Mesendoderm (in vitro differentiated cells): ENCODE data around the gene IFNLR1.

Experiments used
- DNase-seq: peaks from one replicate; pipeline ENCODE4 v3.0.0; 2013
- H2AK5ac ChIP-seq: 2 replicates; pipeline ENCODE4 v1.6.1; 2013; ENCODE audit warnings: low read length, inconsistent platforms
- H2BK120ac ChIP-seq: 2 replicates; pipeline ENCODE4 v1.6.1; 2013; ENCODE audit warnings: low read depth, mild to moderate bottlenecking, low read length, moderate library complexity, mixed read lengths
- H2BK15ac ChIP-seq: replicated peaks from 2 replicates; pipeline ENCODE4 v1.6.1; 2013; ENCODE audit warnings: low read depth, mild to moderate bottlenecking, moderate library complexity
- H2BK5ac ChIP-seq: 2 replicates; pipeline ENCODE4 v1.6.1; 2013; ENCODE audit warnings: low read length, inconsistent platforms
- H3K18ac ChIP-seq: 2 replicates; pipeline ENCODE4 v1.6.1; 2013; ENCODE audit warnings: mild to moderate bottlenecking, low read length, mixed read lengths
- H3K23ac ChIP-seq: one replicate; pipeline ENCODE4 v1.6.1; 2013; ENCODE audit warnings: low read length
- H3K27ac ChIP-seq: 2 replicates; pipeline ENCODE4 v1.5.1; 2013; ENCODE audit warnings: low read depth, mild to moderate bottlenecking, inconsistent platforms, low read length, moderate library complexity
- H3K27me3 ChIP-seq: 2 replicates; pipeline ENCODE4 v1.6.1; 2013; ENCODE audit warnings: low read length, control low read depth, mild to moderate bottlenecking, inconsistent platforms; ENCODE audit not compliant: insufficient read depth, poor library complexity
- H3K36me3 ChIP-seq: 2 replicates; pipeline ENCODE4 v1.6.1; 2013; ENCODE audit warnings: low read length, inconsistent platforms; ENCODE audit not compliant: control insufficient read depth, insufficient read depth
- H3K4ac ChIP-seq: one replicate; pipeline ENCODE4 v1.6.1; 2013; ENCODE audit warnings: low read depth, mild to moderate bottlenecking, low read length, moderate library complexity
- H3K4me1 ChIP-seq: 2 replicates; pipeline ENCODE4 v1.6.1; 2013; ENCODE audit warnings: low read depth, low read length, inconsistent platforms; ENCODE audit not compliant: control insufficient read depth
- H3K4me2 ChIP-seq: 2 replicates; pipeline ENCODE4 v1.6.1; 2013; ENCODE audit warnings: low read length
- H3K4me3 ChIP-seq: 2 replicates; pipeline ENCODE4 v1.5.1; 2013; ENCODE audit warnings: mild to moderate bottlenecking, low read length
- H3K56ac ChIP-seq: one replicate; pipeline ENCODE4 v1.6.1; 2013; ENCODE audit warnings: low read length
- H3K79me1 ChIP-seq: 2 replicates; pipeline ENCODE4 v1.6.1; 2013; ENCODE audit warnings: low read length, inconsistent platforms
- H3K79me2 ChIP-seq: 2 replicates; pipeline ENCODE4 v1.6.1; 2013; ENCODE audit warnings: mild to moderate bottlenecking, low read length; ENCODE audit not compliant: control insufficient read depth, insufficient read depth
- H3K9ac ChIP-seq: 2 replicates; pipeline ENCODE4 v1.6.1; 2013; ENCODE audit warnings: low read length, inconsistent platforms
- H4K5ac ChIP-seq: one replicate; pipeline ENCODE4 v1.6.1; 2013; ENCODE audit warnings: low read length
- H4K8ac ChIP-seq: one replicate; pipeline ENCODE4 v1.6.1; 2013; ENCODE audit warnings: low read depth, mild to moderate bottlenecking, control low read depth, low read length, moderate library complexity
- WGBS: extraction: QIAGEN DNeasy Blood & Tissue Kit; methylation state at CpG from one replicate; pipeline ENCODE4 v1.1.7; 2013; ENCODE audit warnings: low lambda C conversion rate, missing lambda C conversion rate; ENCODE audit not compliant: insufficient coverage; ENCODE audit errors: extremely low coverage; 5-methylcytosine and 5-hydroxymethylcytosine counted together

The IFNLR1 gene

GRCh38 chr1:24164004-24164403 lies 23.1 kb downstream of the IFNLR1 start:
- Histone ChIP-seq H2AK5ac (no peak overlapping the region), H3K18ac (no peak overlapping the region), H2BK120ac (no peak overlapping the region), H3K4me3 (no peak overlapping the region), H3K27me3 (no peaks in the 10 kb centered on the region), H4K5ac (no peak overlapping the region), H3K36me3 (no peaks in the 10 kb centered on the region), H3K9ac (no peak overlapping the region), H4K8ac (no peak overlapping the region), H3K23ac (no peak overlapping the region), H2BK5ac (no peak overlapping the region), H3K79me2 (no peaks in the 10 kb centered on the region), H3K27ac (no peak overlapping the region), H3K4me2 (no peak overlapping the region), H2BK15ac (no peak overlapping the region), H3K4me1 (no peaks in the 10 kb centered on the region), H3K4ac (no peak overlapping the region), H3K56ac (no peak overlapping the region), H3K79me1 (no peaks in the 10 kb centered on the region)
- no peak for DNase-seq
- WGBS, result no CpG with 5 or more reads among the region's 3 CpGs

- Histone ChIP-seq H3K36me3 (no peaks in the 10 kb centered on the region), H3K4me1 (no peaks in the 10 kb centered on the region), H2BK15ac (no peak overlapping the region), H4K8ac (no peak overlapping the region), H3K27me3 (no peaks in the 10 kb centered on the region), H3K23ac (no peak overlapping the region), H3K79me1 (no peaks in the 10 kb centered on the region), H3K79me2 (no peaks in the 10 kb centered on the region), H2AK5ac (no peak overlapping the region), H3K4ac (no peak overlapping the region), H3K4me2 (no peak overlapping the region), H4K5ac (no peak overlapping the region), H3K18ac (no peak overlapping the region), H3K27ac (no peak overlapping the region), H2BK5ac (no peak overlapping the region), H3K4me3 (no peak overlapping the region), H3K9ac (no peak overlapping the region), H3K56ac (no peak overlapping the region), H2BK120ac (no peak overlapping the region)
- no peak for DNase-seq
- WGBS, result no CpG with 5 or more reads among the region's 5 CpGs
Measured at GRCh38 chr1:24162201-24162600, 24.9 kb downstream of the IFNLR1 start.

GRCh38 chr1:24161270-24161669 lies 25.8 kb downstream of the IFNLR1 start:
- Histone ChIP-seq H3K36me3 (no peaks in the 10 kb centered on the region), H3K18ac (no peak overlapping the region), H3K4me1 (no peaks in the 10 kb centered on the region), H3K56ac (no peak overlapping the region), H3K27ac (no peak overlapping the region), H3K4ac (no peak overlapping the region), H3K79me1 (no peaks in the 10 kb centered on the region), H3K9ac (no peak overlapping the region), H4K8ac (no peak overlapping the region), H3K4me3 (no peak overlapping the region), H2BK5ac (no peak overlapping the region), H3K27me3 (no peaks in the 10 kb centered on the region), H2BK120ac (no peak overlapping the region), H3K23ac (no peak overlapping the region), H2BK15ac (no peak overlapping the region), H3K79me2 (no peaks in the 10 kb centered on the region), H3K4me2 (no peak overlapping the region), H2AK5ac (no peak overlapping the region), H4K5ac (no peak overlapping the region)
- no peak for DNase-seq
- no CpG with 5 or more reads among the region's 4 CpGs for WGBS

GRCh38 chr1:24159366-24159765 lies 27.7 kb downstream of the IFNLR1 start:
- Histone ChIP-seq H2BK5ac (no peak overlapping the region), H3K4me3 (no peak overlapping the region), H3K27ac (no peak overlapping the region), H3K56ac (no peak overlapping the region), H3K79me1 (no peaks in the 10 kb centered on the region), H2AK5ac (no peak overlapping the region), H3K36me3 (no peaks in the 10 kb centered on the region), H4K5ac (no peak overlapping the region), H2BK15ac (no peak overlapping the region), H3K79me2 (no peaks in the 10 kb centered on the region), H3K18ac (no peak overlapping the region), H3K27me3 (no peaks in the 10 kb centered on the region), H3K4me1 (no peaks in the 10 kb centered on the region), H4K8ac (no peak overlapping the region), H2BK120ac (no peak overlapping the region), H3K4ac (no peak overlapping the region), H3K23ac (no peak overlapping the region), H3K4me2 (no peak overlapping the region), H3K9ac (no peak overlapping the region)
- DNase-seq, result no peak
- WGBS, result no CpG with 5 or more reads among the region's 5 CpGs

GRCh38 chr1:24157918-24158481 lies 29.1 kb downstream of the IFNLR1 start:
- Histone ChIP-seq H4K5ac (no peak overlapping the region), H3K79me2 (no peaks in the 10 kb centered on the region), H3K9ac (no peak overlapping the region), H3K4me1 (peaks cover 1% of the 10 kb centered on the region), H3K36me3 (no peaks in the 10 kb centered on the region), H2BK5ac (no peak overlapping the region), H3K23ac (no peak overlapping the region), H3K18ac (no peak overlapping the region), H3K4me2 (no peak overlapping the region), H2BK120ac (no peak overlapping the region), H3K4ac (no peak overlapping the region), H2BK15ac (no peak overlapping the region), H3K4me3 (no peak overlapping the region), H2AK5ac (no peak overlapping the region), H3K56ac (no peak overlapping the region), H3K79me1 (no peaks in the 10 kb centered on the region), H4K8ac (no peak overlapping the region), H3K27me3 (no peaks in the 10 kb centered on the region), H3K27ac (no peak overlapping the region)
- no CpG with 5 or more reads among the region's 6 CpGs for WGBS
- peak; percentile 31 for DNase-seq

- Histone ChIP-seq H3K9ac (no peak overlapping the region), H3K4me3 (no peak overlapping the region), H2BK15ac (no peak overlapping the region), H3K79me2 (no peaks in the 10 kb centered on the region), H4K5ac (no peak overlapping the region), H3K4ac (no peak overlapping the region), H3K4me1 (peaks cover 5% of the 10 kb centered on the region), H3K27ac (no peak overlapping the region), H3K23ac (no peak overlapping the region), H2BK120ac (no peak overlapping the region), H3K56ac (no peak overlapping the region), H4K8ac (no peak overlapping the region), H3K79me1 (no peaks in the 10 kb centered on the region), H2AK5ac (no peak overlapping the region), H3K36me3 (no peaks in the 10 kb centered on the region), H3K27me3 (no peaks in the 10 kb centered on the region), H3K4me2 (no peak overlapping the region), H2BK5ac (no peak overlapping the region), H3K18ac (no peak overlapping the region)
- no peak for DNase-seq
- WGBS, result no CpG with 5 or more reads among the region's 18 CpGs
Measured at GRCh38 chr1:24156542-24157260, 30.4 kb downstream of the IFNLR1 start.
